GM23248 (cell line): ENCODE measurements around the gene CLDN11.

ENCODE experiments used
- EZH2 ChIP-seq: fragments of 200-600 bp; sonication (generic); IDR thresholded peaks from 2 replicates; pipeline ENCODE4 v1.6.1; 2018; ENCODE audit warnings: antibody characterized with exemption, mild to moderate bottlenecking; ENCODE audit not compliant: insufficient read depth, poor library complexity, severe bottlenecking
- EZH2phosphoT487 ChIP-seq: fragments of 200-600 bp; sonication (generic); IDR thresholded peaks from 2 replicates; pipeline ENCODE4 v1.6.1; 2018; ENCODE audit warnings: antibody characterized with exemption, moderate library complexity, mild to moderate bottlenecking, low read depth; ENCODE audit not compliant: insufficient read depth

DNA sequence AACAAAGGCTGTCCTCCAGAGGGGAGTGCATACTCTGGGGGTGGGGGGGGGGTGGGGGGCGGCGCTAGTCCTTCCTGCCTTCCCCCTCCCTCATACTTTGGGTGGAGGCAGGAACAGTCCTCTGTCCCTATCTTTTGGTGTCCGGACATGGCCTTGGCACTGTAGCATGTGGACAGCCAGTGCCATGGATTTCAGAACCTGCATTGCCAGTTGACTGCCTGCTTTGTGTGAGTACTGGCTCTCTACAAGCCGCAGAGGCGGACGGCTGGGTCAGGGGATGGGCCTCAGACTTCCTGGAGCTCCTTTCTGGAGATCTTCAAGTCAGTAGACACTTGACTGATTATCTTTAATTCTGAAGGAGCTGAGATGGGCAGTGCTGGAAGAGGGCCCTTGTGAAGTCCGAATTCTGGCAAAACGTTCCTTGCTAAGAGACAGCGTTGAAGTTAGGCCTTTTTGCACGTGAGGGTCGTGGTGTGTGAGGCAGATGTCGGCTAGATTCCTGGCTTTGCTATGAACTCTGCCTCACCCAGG, 2.5 kb downstream of the CLDN11 start:
- TF ChIP-seq EZH2 (no peak), EZH2phosphoT487 (no peak)
